ENCODE results near the gene MRPS6.

DNA sequence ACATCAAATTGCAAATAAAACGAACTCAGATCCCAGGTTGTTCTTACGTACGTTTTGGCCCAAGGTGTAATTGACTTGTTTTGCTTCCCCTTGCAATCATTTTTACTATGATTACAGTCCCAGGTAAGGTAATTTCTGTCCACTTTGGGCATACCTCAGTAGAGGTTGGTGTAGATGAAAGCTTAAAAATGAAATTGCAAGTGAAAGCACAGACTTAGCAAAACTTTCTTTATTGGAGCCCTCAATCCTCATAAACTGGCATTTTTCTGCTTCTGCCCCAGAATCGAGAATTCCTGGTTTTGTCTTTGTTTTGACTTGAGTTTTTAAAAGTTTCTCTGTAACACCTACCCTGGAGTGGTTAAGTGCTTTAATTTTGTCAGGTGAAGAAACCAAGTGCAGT is 9.4 kb downstream of the MRPS6 start:
- TF ChIP-seq, protein P1, sequence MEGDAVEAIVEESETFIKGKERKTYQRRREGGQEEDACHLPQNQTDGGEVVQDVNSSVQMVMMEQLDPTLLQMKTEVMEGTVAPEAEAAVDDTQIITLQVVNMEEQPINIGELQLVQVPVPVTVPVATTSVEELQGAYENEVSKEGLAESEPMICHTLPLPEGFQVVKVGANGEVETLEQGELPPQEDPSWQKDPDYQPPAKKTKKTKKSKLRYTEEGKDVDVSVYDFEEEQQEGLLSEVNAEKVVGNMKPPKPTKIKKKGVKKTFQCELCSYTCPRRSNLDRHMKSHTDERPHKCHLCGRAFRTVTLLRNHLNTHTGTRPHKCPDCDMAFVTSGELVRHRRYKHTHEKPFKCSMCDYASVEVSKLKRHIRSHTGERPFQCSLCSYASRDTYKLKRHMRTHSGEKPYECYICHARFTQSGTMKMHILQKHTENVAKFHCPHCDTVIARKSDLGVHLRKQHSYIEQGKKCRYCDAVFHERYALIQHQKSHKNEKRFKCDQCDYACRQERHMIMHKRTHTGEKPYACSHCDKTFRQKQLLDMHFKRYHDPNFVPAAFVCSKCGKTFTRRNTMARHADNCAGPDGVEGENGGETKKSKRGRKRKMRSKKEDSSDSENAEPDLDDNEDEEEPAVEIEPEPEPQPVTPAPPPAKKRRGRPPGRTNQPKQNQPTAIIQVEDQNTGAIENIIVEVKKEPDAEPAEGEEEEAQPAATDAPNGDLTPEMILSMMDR (IDR thresholded peaks at IDR 0.05): no peak
- TF ChIP-seq POLR2A (IDR thresholded peaks at IDR 0.05): no peak
